ENCODE results near the gene METTL2A. TPM values are rescaled to one million over a fixed set of nuclear protein-coding genes. Genes with fewer than 3 reads are reported as not detected.
"Not testable (repeated sequence)": the region's sequence is repeated elsewhere in the genome, so short reads cannot be mapped to it uniquely, and the experiment has no call there.

Gene METTL2A, protein sequence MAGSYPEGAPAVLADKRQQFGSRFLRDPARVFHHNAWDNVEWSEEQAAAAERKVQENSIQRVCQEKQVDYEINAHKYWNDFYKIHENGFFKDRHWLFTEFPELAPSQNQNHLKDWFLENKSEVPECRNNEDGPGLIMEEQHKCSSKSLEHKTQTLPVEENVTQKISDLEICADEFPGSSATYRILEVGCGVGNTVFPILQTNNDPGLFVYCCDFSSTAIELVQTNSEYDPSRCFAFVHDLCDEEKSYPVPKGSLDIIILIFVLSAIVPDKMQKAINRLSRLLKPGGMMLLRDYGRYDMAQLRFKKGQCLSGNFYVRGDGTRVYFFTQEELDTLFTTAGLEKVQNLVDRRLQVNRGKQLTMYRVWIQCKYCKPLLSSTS
- 22.7 and 23.9 TPM in 2 replicates for total RNA-seq (2014; rRNA removed; shearing (Covaris generic))

DNA sequence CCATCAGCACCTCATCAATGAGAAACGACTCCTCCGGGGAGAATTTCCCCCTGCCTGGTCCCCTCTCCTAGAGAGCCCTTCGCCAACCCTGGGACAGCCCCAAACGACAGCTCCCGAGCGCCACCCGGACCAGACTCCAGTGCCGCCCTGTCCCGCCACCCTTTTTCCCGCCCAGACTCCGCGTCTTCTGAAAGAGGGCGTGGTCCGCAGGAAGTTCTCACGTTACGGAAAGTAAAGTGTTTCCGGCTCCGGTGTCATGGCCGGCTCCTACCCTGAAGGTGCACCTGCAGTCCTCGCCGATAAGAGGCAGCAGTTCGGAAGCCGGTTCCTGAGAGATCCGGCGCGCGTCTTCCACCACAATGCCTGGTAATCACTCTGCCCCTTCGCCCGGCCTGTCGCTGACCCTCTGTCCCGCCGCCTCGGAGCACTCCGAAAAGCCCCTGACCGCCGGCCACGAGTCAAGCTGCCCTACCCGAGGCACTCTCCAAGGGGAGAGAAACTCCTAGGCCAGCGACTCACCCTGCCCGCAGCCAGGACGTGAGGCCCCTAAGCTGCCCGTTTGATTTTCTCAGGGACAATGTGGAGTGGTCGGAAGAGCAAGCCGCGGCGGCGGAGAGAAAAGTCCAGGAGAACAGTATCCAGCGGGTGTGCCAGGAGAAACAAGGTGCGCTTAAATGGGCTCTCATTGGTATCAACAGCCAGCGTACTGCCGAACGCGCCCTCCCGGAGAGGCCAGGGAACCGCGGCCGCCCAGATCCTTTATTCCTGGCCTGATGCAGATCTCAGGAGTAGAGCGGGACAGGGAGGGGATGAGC, at the start of gene METTL2A:
TSS of gene METTL2A (plus strand) at position 251 of the 815 bp plus-strand sequence. CDS start at position 257, 6 bp downstream.
- peak; percentile 87 for DNase-seq (ENCODE audit: low spot score)

DNA sequence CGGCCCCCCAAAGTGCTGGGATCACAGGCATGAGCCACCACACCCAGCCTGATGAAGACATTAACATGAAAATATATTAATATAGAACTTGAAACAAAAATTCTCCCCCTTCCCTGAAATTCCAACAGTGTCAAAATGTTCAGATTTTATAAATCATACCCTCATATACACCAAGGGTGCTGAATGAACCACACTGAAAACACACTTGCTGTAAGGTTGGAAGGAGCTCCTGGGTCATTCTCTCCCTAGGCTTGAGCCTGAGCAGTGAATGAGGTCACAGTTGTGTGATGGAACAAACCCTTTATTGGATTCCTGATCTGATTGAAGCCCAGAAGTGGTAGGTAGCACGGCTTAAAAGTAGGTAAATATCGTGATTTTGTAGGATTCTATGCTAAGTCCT, 43.4 kb upstream of the METTL2A start, which contains the start of gene EFCAB3:
TSS of gene EFCAB3 (plus strand) at position 301 of the 400 bp plus-strand sequence. CDS start 2,427 bp downstream, outside the sequence.
- DNase-seq (ENCODE audit: low spot score), result no peak

DNA sequence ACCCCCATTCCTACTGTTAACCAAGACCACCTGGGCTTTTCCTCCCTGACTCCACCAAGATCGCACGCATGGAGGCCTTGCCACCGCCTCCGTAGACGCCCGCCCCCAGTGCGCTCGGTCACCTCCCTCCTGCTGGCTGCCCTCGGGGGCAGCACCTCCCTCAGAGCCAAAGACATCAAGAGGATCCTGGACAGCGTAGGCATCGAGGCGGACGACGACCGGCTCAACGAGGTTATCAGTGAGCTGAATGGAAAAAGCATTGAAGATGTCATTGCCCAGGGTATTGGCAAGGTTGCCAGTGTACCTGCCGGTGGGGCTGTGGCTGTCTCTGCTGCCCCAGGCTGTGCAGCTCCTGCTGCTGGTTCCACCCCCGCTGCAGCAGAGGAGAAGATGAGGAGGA, 42.1 kb upstream of the METTL2A start:
- DNase-seq (ENCODE audit: low spot score), result no peak

DNA sequence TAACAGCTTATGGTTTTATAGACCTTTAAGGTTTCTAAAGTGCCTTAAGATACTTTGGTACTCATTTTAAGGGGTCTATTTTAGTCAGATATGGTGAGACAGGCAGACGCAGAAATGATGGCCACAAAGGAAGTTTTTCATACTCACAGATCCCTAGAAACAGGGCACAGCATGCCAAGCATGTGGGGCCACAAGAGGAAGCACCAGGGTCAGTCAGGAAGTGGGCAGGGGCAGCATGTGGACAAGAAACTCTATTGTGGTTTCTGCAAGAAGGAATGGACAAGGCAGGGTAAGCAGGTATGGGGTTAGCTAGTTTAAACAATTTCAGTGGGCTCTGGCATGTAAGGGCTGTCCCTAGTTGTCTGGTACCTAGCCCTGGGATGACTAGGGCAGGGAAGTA, 34.8 kb upstream of the METTL2A start:
- no peak for DNase-seq (ENCODE audit: low spot score)

DNA sequence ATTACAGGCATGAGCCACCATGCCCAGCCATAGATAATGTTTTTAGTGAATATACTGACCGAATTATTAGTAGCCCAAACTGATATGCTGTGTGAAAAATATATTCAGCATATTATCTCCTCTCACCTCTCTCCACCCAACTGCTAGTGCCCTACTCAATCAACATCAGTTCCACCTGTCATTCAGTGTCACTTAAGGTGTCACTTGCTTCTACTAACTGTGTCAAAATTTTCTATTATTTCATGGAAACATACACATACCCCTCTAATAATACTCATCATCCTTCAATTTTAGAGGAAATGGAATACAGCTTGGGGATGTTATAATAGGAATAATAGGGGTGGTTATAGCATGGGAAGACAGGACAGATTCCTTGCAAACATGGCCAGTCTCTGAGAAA, 30.8 kb upstream of the METTL2A start:
- DNase-seq (ENCODE audit: low spot score), result no peak

DNA sequence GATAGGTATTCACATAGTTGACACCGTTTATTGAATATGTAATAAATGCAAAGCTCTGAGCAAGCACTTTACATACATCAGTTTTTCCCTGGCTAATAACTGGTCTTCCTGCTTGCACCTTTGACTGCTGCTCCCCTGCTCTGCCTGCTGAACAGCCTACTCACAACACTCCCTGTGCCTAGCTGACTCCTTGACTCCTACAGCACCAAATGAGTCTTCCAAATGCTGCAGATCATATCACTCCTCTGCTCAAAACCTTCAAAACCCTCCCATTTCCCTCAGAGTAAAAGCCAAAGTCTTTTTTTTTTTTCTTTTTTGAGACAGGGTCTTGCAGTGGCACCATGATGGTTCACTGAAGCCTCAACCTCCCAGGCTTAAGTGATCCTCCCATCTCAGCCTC, 24.8 kb upstream of the METTL2A start:
- no peak for DNase-seq (ENCODE audit: low spot score)

DNA sequence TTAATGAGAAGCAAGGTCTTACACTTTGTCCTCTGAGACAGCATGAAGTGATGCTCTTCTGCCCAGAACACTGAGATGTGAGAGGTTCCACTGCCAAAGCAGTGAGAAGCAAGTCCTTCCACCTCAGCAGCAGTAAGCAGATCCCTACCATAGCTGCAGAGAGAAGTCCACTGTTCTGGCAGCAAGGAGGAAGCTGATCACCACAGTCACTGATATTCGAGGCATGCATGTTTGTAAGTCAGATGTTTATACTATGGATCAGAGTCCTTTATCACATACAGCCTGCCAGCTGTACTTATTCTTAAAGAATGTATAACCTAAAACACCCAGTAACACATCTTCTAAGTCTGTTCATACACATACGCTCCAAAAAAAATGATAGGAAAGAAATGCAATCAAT, 18.2 kb upstream of the METTL2A start:
- no peak for DNase-seq (ENCODE audit: low spot score)

DNA sequence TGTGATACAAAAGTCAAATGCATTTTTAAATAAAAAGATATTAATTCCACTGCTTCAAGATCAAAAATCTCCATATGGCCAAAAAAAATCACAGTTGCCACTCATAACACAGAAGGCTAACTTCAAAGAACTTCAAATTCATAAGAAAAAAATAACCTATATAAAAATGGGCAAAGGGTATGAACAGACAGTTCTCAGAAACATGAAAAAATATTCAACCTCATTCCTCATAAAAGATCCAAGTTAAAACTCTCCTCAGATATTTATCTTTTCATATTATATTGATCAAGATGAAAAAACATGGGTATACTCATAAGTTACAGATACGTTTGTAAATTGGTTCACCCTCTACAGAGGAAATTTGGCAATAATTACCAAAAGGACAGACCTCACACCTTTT, 10.6 kb upstream of the METTL2A start:
- not testable (repeated sequence) for DNase-seq (ENCODE audit: low spot score)

DNA sequence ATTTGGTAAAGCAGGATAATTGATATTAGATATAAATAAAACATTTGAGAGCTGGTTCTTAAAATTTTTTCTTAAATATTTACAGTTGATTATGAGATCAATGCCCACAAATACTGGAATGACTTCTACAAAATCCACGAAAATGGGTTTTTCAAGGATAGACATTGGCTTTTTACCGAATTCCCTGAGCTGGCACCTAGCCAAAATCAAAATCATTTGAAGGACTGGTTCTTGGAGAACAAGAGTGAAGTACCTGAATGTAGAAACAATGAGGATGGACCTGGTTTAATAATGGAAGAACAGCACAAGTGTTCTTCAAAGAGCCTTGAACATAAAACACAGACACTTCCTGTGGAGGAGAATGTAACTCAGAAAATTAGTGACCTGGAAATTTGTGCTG, 2.5 kb downstream of the METTL2A start:
- DNase-seq (ENCODE audit: low spot score), result not testable (repeated sequence)

DNA sequence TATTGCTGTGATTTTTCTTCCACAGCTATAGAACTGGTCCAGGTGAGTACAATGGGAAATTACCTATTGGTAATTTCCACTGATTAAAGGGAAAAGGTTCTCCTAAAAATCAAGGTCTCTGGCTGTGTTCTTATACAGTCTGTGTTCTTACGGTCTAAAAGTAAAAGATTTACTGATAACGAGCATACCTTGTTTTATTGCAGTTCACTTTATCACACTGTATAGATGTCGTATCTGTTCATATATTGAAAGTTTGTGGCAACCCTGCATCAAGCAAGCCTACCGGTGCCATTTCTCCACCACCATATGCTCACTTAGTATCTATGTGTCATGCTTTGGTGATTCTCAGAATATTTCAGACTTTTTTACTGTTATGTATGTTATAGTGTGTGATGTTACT, 11.6 kb downstream of the METTL2A start:
- DNase-seq (ENCODE audit: low spot score), result not testable (repeated sequence)

DNA sequence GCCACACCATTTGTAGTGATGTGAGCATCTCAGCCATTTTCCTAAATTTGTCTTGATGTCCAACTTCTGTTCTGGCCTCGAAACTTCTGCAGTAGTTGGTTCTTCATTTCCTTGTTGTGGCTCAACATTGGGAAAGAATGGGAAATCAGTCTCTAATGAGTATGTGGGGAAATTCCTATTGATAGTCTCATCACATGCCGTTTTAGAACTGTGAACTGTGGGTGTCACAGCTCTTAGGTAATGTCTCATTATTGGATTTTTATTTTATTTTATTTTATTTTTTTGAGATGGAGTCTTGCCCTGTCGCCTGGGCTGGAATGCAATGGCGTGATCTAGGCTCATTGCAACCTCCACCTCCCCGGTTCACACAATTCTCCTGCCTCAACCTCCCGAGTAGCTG, 17.5 kb downstream of the METTL2A start:
- DNase-seq (ENCODE audit: low spot score), result not testable (repeated sequence)

DNA sequence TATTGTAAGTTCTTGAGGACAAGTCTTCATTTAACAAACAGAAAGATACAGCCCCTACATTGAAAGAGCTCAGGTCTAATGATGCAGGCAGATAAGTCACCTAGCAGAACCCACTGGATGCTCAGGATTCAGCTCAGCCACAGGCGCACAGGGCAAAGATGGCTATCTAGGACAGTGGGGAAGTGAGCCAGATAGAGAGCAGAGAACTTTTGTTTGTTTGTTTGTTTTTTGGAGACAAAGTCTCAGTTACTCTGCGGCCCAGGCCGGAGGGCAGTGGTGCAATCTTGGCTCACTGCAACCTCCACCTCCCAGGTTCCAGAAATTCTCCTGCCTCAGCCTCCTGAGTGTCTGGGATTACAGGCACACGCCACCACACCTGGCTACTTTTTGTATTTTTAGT, 20.4 kb downstream of the METTL2A start:
- DNase-seq (ENCODE audit: low spot score), result no peak

DNA sequence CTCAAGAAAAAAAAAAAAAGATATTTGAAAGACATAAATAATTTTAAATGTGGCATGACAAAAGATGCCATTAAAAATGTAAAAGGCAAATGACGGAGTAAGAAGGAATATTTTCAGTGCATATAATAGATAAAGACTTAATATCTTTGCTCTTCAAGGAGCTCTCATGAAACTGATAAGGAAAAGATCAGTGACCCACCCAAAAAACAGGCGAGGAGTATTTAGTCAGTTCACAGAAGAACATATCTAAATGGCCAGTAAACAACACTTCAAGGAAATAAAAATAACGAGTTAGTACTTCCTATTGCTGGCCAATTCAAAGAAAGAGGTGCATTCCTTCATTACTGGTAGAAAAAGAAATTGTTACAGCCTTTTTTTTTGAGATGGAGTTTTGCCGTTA, 22.1 kb downstream of the METTL2A start:
- DNase-seq (ENCODE audit: low spot score), result not testable (repeated sequence)

DNA sequence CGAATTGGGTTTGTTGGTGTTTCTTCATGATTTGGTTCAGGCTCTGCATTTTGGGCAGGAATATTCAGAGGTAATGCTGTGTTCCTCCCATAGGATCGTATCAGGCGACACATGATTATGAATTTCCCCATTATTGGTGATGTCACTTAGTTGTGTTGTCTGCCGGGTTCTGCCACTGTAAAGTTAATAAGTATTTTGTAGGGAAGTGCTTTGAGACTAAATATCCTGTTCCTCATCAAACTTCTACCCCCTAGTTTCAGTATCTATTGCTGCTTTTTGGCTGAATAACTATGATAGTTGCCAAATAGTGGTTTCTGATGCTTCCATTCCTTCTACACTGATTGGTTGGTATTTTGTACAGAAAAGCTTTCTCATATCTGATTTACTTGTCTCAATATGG, 28.5 kb downstream of the METTL2A start:
- not testable (repeated sequence) for DNase-seq (ENCODE audit: low spot score)

DNA sequence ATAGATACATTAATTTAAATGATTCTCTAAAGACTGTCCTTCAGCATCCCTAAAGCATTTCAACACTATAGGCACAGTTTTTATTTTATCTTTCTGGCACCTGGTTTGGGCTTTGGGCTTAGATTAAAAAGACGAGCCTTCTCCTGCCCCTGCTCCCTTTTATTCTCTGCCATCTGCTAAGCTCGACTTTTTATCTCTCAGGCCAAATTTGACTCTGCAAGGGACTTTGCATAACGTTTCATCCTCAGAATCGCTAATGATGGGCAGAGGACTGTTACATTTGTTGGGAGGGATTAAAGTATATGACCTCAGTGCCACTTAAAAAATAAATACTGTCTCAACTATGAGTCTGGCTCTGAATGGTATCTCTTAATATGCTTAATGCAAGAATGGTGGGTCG, 29.3 kb downstream of the METTL2A start:
- DNase-seq (ENCODE audit: low spot score), result not testable (repeated sequence)

DNA sequence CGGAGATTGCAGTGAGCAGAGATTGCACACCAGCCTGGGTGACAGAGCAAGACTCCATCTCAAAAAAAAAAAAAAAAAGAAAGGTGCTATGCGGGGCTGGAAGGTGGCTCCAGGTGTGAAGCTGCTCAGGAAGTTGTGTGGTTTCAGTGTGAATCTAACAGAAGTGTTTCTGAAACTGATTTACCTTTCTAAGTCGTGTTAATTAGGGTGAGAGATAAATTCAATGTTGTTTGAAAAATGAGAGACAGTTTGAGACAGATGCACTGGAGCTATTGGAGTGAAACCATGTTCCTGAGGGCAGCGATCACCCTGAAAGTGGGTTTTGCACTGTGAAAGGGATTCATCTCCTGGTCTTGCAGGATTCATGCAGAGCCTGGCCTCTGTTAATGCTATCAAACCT, 30.0 kb downstream of the METTL2A start:
- DNase-seq (ENCODE audit: low spot score), result not testable (repeated sequence)

DNA sequence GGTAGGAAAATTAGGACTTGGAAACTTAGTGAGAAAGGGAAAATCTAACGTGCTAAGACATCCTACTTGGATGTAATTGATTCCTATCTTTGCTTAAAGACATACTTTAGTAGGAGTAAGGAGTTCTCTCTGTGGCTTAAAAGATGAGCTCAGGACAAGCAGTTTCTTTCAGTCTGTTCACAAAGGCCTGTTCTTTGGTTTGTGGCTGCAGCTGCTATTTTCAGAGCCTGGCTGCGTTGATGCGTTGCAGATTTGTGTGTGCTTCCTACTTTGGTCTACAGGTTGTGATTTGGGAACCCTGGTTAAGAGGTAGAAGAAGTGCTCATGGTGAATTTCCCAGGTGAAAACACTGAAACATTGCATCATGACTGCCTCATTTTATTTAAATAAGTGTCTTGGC, 30.4 kb downstream of the METTL2A start:
- DNase-seq (ENCODE audit: low spot score), result not testable (repeated sequence)

DNA sequence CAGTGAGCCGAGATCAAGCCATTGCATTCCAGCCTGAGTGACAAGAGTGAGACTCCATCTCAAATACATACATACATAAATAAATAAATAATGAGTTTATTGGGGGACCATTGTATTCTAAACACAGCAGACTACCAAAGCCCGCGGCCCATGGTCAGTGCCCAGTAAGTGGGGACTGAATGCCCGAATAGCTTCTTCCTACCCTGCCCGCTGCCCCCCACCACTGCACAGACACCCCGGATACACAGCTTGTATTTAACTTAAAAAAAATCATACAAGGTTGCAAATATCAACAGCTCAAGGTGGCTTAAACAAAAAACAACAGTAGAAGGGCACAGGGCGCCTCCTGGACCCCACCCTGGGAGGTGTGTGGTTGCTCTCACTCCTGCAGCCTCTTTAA, 32.3 kb downstream of the METTL2A start:
- DNase-seq (ENCODE audit: low spot score), result no peak

DNA sequence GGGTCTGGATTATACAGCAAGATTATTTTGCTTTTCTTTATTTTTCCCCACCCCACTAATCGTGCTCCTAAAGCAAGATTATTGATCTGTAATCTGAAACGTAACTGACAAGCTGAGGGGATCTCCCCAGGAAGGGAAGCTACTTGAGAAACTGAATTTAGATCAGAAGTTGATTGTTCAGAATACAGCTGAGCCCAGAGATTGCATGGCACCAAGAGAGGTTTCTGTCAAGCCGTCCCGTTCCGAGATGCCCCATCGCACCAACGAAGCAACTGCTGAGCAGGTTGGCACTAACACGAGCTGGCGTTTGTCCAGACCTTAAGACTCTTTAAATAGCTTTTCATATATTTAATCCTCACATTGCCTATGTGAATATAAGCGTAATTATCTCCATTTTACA, 34.8 kb downstream of the METTL2A start:
- not testable (repeated sequence) for DNase-seq (ENCODE audit: low spot score)

DNA sequence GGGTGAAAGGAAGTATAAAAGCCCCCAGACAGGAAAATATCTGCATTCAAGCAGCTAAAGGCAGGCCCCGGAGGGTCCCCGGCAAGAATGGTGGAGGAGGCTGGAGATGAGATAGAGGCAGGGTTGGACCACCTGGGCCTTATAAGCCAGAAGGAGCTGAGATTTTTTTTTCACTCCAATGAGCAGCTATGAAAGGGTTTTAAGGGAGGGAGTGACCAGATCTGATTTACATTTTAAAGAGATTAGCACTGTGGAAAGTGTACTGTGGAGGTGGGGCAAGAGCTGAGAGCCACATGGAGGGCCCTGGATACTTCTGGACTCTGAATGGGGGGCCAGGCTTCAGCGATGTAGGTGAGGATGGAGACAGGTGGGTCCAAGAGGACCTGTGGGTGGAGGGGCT, 40.7 kb downstream of the METTL2A start:
- DNase-seq (ENCODE audit: low spot score), result not testable (repeated sequence)

DNA sequence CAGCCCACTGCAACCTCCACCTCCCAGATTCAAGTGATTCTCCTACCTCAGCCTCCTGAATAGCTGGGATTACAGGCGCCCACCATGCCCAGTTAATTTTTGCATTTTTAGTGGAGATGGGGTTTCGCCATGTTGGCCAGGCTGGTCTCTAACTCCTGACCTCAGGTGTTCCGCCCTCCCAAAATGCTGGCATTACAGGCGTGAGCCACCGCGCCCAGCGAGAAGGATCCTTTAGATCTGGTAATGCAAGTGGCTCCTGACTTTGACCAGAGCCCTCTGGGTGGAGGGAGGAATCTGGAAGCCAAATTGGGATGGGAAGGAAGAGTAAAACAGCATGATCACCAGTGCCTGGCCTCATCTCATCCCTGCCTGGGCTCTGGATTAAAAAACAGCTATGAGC, 41.6 kb downstream of the METTL2A start:
- not testable (repeated sequence) for DNase-seq (ENCODE audit: low spot score)

DNA sequence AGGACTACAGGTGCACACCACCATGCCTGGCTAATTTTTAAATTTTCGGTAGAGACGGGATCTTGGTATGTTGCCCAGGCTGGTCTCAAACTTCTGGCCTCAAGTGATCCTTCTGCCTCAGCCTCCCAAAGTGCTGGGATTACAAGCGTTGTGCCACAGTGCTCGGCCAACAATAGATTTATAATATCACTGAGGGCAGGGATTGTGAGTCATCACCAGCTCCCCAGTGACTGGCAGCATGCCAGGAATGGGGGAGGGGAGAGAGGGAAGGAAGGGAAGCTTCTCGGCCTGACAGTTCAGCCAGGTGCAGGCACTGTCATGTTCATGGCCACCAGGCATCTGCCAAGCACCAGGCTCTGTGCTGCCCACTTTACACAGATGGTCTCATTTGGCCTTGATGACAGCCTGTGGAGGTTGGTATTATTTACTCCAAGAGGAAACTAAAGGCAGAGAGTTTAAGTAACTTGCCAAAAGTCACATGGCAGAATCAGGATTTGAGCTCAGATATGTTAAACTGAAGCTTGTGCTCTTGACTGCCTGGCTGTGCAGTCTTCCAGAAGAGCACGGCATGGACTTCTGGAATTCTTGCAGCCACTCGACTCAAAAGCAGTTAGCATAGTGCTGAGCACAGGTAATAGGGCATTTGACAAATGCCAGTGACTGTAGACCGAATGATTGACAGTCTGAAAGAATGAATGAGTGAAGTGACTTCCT, 47.1 kb downstream of the METTL2A start:
- peak; percentile 91 for DNase-seq (ENCODE audit: low spot score)

All from HT-29 (cell line).